HG03520 (cell line): Measurements from ENCODE around the gene MSANTD2.

ENCODE experiments used
- ATAC-seq: cut with Tn5 transposase; IDR thresholded peaks from one replicate; pipeline ENCODE4 v1.9.1; 2021; ENCODE audit warnings: mild to moderate bottlenecking, moderate library complexity; ENCODE audit not compliant: unreplicated experiment

Gene MSANTD2

GRCh38 chr11:124754710-124755109 lies 45.5 kb downstream of the MSANTD2 start:
- ATAC-seq: no peak

GRCh38 chr11:124754309-124754708 lies 45.9 kb downstream of the MSANTD2 start:
- no peak for ATAC-seq

GRCh38 chr11:124753624-124754023 lies 46.6 kb downstream of the MSANTD2 start:
- no peak for ATAC-seq

GRCh38 chr11:124753205-124753604 lies 47.0 kb downstream of the MSANTD2 start:
- ATAC-seq: no peak

GRCh38 chr11:124752471-124753102 lies 47.6 kb downstream of the MSANTD2 start:
- ATAC-seq: no peak

- no peak for ATAC-seq
These were observed 48.3 kb downstream of the MSANTD2 start, which contains the start of gene VSIG2 for GRCh38 chr11:124751741-124752470. TSS of gene VSIG2 (minus strand) at chr11:124752255. CDS start at chr11:124752137, 118 bp downstream.

GRCh38 chr11:124751391-124751740 lies 48.8 kb downstream of the MSANTD2 start:
- no peak for ATAC-seq

- ATAC-seq: no peak
These were observed 50.3 kb downstream of the MSANTD2 start for GRCh38 chr11:124749912-124750311.

- no peak for ATAC-seq
These were observed 51.5 kb downstream of the MSANTD2 start for GRCh38 chr11:124748481-124749343.

GRCh38 chr11:124748100-124748418 lies 52.1 kb downstream of the MSANTD2 start:
- no peak for ATAC-seq

- ATAC-seq: no peak
These were observed 52.7 kb downstream of the MSANTD2 start for GRCh38 chr11:124747406-124748099.

- ATAC-seq: peak; percentile 86
These were observed 53.5 kb downstream of the MSANTD2 start for GRCh38 chr11:124746621-124747243.

GRCh38 chr11:124745835-124746620 lies 54.2 kb downstream of the MSANTD2 start:
- ATAC-seq: peak; percentile 0

- no peak for ATAC-seq
These were observed 54.9 kb downstream of the MSANTD2 start for GRCh38 chr11:124745270-124745834.

GRCh38 chr11:124743050-124743449 lies 57.2 kb downstream of the MSANTD2 start:
- ATAC-seq: no peak

- no peak for ATAC-seq
These were observed 57.7 kb downstream of the MSANTD2 start for GRCh38 chr11:124742555-124742954.

GRCh38 chr11:124740277-124740882 lies 59.8 kb downstream of the MSANTD2 start:
- ATAC-seq: peak; percentile 35

GRCh38 chr11:124739479-124740276 lies 60.5 kb downstream of the MSANTD2 start, which contains the start of gene NRGN:
TSS of gene NRGN (plus strand) at chr11:124739942. CDS start at chr11:124740085, 143 bp downstream.
- ATAC-seq: peak; percentile 98
